ENCODE measurements around the gene CWC22.

DNA sequence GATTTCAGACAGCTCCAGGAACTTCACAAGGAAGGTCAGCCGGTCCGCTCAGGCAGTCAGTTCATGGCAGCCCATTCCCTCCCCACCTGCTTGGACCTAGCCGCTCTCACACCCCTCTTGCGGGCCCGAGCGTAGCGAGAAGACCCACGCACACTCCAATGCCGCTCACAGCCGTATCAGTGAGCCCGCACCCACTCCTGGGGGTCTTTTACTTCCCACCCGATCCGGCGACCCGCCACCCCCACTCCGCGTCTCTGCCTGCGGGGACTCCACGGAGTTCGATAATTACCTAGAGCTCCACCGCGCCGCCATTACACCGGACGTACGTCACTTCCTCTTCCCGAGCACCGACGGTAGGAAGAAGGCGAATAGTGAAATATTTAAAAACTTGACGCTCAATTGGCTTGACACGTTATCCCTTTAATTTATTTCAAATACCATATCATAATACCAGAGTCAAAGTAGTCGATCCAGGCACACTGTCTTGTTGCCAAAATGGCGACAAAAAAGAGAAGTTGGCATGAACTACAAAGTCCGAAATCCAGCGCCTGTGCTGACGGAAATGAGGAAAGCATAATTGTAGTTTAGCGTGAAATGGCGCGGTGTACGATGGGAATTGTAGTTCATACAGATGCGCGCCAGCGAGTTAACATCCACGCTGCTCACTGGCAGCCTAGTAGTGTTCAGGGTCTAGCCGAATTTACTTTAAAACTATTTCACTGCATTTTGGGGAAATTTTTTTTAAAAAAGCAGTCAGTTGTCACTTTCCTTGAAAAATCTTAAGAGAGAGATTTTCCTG lies at the start of gene CWC22:
- TF ChIP-seq EZH2phosphoT487 (conservative IDR thresholded peaks at IDR 0.05; ENCODE audit: low read length): no peak
- TF ChIP-seq, protein P1, sequence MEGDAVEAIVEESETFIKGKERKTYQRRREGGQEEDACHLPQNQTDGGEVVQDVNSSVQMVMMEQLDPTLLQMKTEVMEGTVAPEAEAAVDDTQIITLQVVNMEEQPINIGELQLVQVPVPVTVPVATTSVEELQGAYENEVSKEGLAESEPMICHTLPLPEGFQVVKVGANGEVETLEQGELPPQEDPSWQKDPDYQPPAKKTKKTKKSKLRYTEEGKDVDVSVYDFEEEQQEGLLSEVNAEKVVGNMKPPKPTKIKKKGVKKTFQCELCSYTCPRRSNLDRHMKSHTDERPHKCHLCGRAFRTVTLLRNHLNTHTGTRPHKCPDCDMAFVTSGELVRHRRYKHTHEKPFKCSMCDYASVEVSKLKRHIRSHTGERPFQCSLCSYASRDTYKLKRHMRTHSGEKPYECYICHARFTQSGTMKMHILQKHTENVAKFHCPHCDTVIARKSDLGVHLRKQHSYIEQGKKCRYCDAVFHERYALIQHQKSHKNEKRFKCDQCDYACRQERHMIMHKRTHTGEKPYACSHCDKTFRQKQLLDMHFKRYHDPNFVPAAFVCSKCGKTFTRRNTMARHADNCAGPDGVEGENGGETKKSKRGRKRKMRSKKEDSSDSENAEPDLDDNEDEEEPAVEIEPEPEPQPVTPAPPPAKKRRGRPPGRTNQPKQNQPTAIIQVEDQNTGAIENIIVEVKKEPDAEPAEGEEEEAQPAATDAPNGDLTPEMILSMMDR (IDR thresholded peaks at IDR 0.05; ENCODE audit: insufficient read depth, low read length, poor library complexity, severe bottlenecking): no peak
